Activated B cell treated with CpG ODN at 0.5 μM for 24 hours (primary cell): ENCODE data around the gene AGO3. TPM values are rescaled to one million over a fixed set of nuclear protein-coding genes. Genes with fewer than 3 reads are reported as not detected.

Experiments used
- ATAC-seq: fragments of 200-7000 bp; cut with Tn5 transposase; one replicate; pipeline ENCODE4 v1.10.0; 2021; ENCODE audit warnings: low read depth, mild to moderate bottlenecking, moderate library complexity
- CTCF ChIA-PET: fragments of 350-600 bp; sonication (Branson Sonifier 250); formaldehyde crosslinking; loops from one replicate; lab custom pipeline; 2021; ENCODE audit warnings: antibody characterized with exemption; lab: Charles Lee
- POLR2A ChIA-PET: fragments of 350-600 bp; sonication (Branson Sonifier 250); formaldehyde crosslinking; loops from one replicate; lab custom pipeline; 2021; ENCODE audit warnings: antibody characterized with exemption; lab: Charles Lee
- DNase-seq: peaks from one replicate; pipeline ENCODE4 v3.0.0; 2022
- H3K27ac Mint-ChIP-seq: one replicate; pipeline ENCODE4 v1.8.0; 2020; ENCODE audit warnings: mixed read lengths
- H3K27me3 Mint-ChIP-seq: one replicate; pipeline ENCODE4 v1.8.0; 2021; ENCODE audit warnings: mixed read lengths
- H3K36me3 Mint-ChIP-seq: one replicate; pipeline ENCODE4 v1.8.0; 2021; ENCODE audit warnings: low read depth, mixed read lengths
- H3K4me1 Mint-ChIP-seq: one replicate; pipeline ENCODE4 v1.8.0; 2021; ENCODE audit warnings: mixed read lengths
- H3K4me3 Mint-ChIP-seq: one replicate; pipeline ENCODE4 v1.8.0; 2020; ENCODE audit warnings: mild to moderate bottlenecking, mixed read lengths
- H3K9me3 Mint-ChIP-seq: one replicate; pipeline ENCODE4 v1.8.0; 2020; ENCODE audit warnings: mixed read lengths
- intact Hi-C: fragments of 100-400 bp; cut with micrococcal nuclease; formaldehyde crosslinking; loops from one replicate; pipeline ENCODE4 v1.15.1; 2024
- total RNA-seq: library from RNA; stranded (reverse); gene quantifications from 2 replicates; pipeline ENCODE4 v1.2.3, GENCODE V29; 2022
- TF ChIP-seq, protein P1 (sequence below): fragments of 200-600 bp; IDR thresholded peaks from one replicate; pipeline ENCODE4 v1.8.0; 2022; ENCODE audit warnings: antibody characterized with exemption, mild to moderate bottlenecking

AGO3 gene
- total RNA-seq, 1 donor from 2014 or later = 37.2 TPM

DNA sequence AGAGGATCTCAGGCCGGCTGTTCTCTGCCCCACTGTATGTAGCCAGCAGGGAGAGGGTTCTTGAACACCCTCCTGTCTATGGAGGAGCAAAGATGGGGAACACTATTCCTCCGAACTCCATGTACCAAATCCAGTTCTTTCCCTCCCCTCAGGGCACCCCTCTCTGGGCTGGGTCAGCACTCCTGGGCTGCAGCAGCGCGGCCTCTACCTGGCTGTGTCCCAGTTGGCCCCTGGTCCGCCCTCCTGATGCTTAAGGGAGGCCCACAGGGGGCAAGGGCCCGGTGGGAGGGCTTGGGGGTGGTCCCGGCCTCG, 157.3 kb downstream of the AGO3 start:
- intact Hi-C loops = loop anchor here (1.0 to 10.0 kb wide), 5 partner anchors 61 to 298 kb away; partner anchors contain the start of genes AGO1, AGO3 and TRAPPC3
- Mint-ChIP-seq H3K27ac (no peak overlapping the region), H3K9me3 (no peaks in the 10 kb centered on the region), H3K4me1 (peaks cover 17% of the 10 kb centered on the region), H3K4me3 (peak overlapping the region; percentile 89), H3K27me3 (peaks cover 22% of the 10 kb centered on the region), H3K36me3 (peaks cover 21% of the 10 kb centered on the region)
- POLR2A ChIA-PET = interaction anchor here (0.7 kb wide), 1 partner anchor 1164 kb away, joined by 9 read pairs; no protein-coding TSS in a partner anchor
- CTCF ChIA-PET = no interaction called here
- peak; percentile 12 for ATAC-seq
- TF ChIP-seq, protein P1, sequence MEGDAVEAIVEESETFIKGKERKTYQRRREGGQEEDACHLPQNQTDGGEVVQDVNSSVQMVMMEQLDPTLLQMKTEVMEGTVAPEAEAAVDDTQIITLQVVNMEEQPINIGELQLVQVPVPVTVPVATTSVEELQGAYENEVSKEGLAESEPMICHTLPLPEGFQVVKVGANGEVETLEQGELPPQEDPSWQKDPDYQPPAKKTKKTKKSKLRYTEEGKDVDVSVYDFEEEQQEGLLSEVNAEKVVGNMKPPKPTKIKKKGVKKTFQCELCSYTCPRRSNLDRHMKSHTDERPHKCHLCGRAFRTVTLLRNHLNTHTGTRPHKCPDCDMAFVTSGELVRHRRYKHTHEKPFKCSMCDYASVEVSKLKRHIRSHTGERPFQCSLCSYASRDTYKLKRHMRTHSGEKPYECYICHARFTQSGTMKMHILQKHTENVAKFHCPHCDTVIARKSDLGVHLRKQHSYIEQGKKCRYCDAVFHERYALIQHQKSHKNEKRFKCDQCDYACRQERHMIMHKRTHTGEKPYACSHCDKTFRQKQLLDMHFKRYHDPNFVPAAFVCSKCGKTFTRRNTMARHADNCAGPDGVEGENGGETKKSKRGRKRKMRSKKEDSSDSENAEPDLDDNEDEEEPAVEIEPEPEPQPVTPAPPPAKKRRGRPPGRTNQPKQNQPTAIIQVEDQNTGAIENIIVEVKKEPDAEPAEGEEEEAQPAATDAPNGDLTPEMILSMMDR = no peak
- DNase-seq = no peak

DNA sequence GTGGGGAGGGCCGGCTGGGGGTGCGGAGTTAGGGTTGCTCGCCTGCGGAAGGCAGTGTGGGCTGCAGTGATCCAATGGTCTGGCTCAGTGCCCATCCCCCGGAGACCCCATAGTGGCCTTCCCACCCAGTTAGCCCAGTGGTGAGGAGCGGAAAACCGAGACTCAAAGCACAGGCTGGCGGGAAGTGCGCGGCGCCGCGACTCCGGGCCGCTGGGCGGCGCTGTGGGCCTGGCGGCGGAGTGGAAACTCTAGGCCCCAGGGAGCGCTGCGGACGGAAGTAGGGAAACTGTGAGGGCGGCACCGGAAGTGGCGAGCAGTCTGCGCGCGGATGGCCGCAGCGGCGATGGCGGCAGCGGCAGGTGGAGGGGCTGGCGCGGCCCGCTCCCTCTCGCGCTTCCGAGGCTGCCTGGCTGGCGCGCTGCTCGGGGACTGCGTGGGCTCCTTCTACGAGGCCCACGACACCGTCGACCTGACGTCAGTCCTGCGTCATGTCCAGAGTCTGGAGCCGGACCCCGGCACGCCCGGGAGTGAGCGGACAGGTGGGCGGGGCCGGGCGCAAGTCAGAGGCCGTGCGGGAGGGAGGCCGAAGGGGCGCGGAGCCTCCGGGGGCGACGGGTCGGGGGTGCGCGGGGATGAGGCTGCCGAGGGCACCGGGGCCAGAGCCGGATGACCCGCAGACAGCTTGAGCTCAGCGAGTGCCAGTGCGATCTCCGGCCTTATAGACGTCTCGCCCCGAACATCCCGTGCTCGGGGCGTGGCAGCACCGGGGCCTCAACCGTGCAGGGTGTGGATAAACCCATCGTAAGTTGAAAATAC, 157.9 kb downstream of the AGO3 start, which contains the start of gene ADPRS:
Gene ADPRS (plus strand): TSS at position 316 of the 816 bp plus-strand sequence. CDS start 13 bp downstream, at position 329.
- H3K4me3 Mint-ChIP-seq = peak within 1 kb of the TSS; percentile 89
- intact Hi-C loops = loop anchor here (1.0 to 10.0 kb wide), 5 partner anchors 61 to 298 kb away; partner anchors contain the start of genes AGO1, AGO3 and TRAPPC3
- H3K36me3 Mint-ChIP-seq = peaks cover 26% of the 10 kb centered on the region
- ChIA-PET CTCF (no interaction called here), POLR2A (interaction anchor here (0.5 to 1.5 kb wide), 2 partner anchors 13 to 158 kb away, joined by 5 to 8 read pairs; partner anchors contain the start of gene AGO3)
- ATAC-seq (peak; percentile 85), DNase-seq (peak; percentile 90)
- TF ChIP-seq, protein P1 = no peak
- H3K27me3 Mint-ChIP-seq = peaks cover 18% of the 10 kb centered on the region
- peaks cover 17% of the 10 kb centered on the region for H3K4me1 Mint-ChIP-seq
- peak within 1 kb of the TSS; percentile 88 for H3K27ac Mint-ChIP-seq
- no peaks in the 10 kb centered on the region for H3K9me3 Mint-ChIP-seq

DNA sequence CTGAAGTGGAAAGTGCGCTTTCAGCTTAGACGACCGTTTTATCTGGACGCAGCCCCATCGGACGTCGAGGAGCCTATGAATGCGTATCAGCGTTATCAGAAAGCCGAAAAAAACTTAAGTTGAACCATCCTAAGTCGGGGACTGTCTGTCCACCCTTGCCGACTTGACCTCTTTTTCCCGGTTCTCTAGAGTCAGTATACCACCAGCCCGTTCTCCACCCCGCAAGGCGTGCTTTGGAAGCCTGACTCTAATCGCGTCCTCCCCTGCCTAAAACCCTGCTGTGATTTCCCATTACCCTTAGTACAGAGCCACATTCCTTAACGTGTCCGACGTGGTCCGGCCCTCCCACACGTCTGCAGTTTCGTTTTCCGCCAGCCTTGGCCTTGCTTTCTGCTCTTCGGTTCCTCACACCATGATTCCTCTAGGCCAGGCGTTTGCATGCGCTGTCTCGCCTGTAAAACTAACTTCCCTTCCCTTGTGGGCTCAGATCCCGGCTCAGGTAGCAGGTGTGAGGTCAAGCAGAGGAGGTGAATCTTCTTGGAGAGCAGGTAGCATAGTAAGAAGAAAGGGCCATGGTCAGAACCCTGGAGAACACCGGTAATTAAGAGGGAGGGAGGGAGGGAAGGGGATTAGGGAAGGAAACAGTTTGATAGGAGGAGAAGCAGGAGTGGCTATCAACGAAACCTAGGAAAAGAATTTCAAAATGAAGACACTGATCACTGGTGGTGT, 158.7 kb downstream of the AGO3 start:
- H3K27ac Mint-ChIP-seq = peak overlapping the region; percentile 88
- POLR2A ChIA-PET = interaction anchor here (0.5 to 1.5 kb wide), 2 partner anchors 13 to 159 kb away, joined by 5 to 8 read pairs; partner anchors contain the start of gene AGO3
- DNase-seq (no peak), ATAC-seq (no peak)
- H3K4me1 Mint-ChIP-seq = peaks cover 17% of the 10 kb centered on the region
- CTCF ChIA-PET = no interaction called here
- peaks cover 16% of the 10 kb centered on the region for H3K27me3 Mint-ChIP-seq
- TF ChIP-seq, protein P1 = no peak
- H3K9me3 Mint-ChIP-seq = no peaks in the 10 kb centered on the region
- H3K4me3 Mint-ChIP-seq = peak overlapping the region; percentile 89
- intact Hi-C loops = loop anchor here (2.0 to 10.0 kb wide), 2 partner anchors 159 to 235 kb away; partner anchors contain the start of gene AGO3
- H3K36me3 Mint-ChIP-seq = peaks cover 32% of the 10 kb centered on the region

DNA sequence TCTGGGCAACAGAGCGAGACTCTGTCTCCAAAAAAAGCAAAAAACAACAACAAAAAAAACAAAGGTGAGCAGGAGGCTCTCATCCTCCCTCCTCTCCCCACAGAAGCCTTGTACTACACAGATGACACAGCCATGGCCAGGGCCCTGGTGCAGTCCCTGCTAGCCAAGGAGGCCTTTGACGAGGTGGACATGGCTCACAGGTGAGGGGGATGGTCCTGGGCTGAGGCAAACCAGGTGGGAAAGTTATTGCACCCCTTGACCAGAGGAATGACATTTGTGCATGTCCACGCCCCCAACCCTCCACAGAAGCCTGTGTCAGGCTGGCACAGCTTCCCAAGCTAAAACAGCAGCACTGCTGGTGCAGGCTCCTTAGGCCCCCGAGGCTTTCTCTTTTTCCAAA, 160.2 kb downstream of the AGO3 start:
- intact Hi-C loops = no loop called here
- DNase-seq = no peak
- Mint-ChIP-seq H3K36me3 (peaks cover 45% of the 10 kb centered on the region), H3K4me1 (peaks cover 17% of the 10 kb centered on the region), H3K9me3 (no peaks in the 10 kb centered on the region), H3K27ac (no peak overlapping the region), H3K4me3 (no peak overlapping the region), H3K27me3 (peaks cover 6% of the 10 kb centered on the region)
- ChIA-PET POLR2A (no interaction called here), CTCF (no interaction called here)
- TF ChIP-seq, protein P1 = no peak
- ATAC-seq = no peak
